Measurements from ENCODE around the gene GKN1. TPM values are rescaled to one million over a fixed set of nuclear protein-coding genes. Genes with fewer than 3 reads are reported as not detected.

Gene GKN1
- total and polyA plus RNA-seq, 2 experiments from 2014 or later: not detected

DNA sequence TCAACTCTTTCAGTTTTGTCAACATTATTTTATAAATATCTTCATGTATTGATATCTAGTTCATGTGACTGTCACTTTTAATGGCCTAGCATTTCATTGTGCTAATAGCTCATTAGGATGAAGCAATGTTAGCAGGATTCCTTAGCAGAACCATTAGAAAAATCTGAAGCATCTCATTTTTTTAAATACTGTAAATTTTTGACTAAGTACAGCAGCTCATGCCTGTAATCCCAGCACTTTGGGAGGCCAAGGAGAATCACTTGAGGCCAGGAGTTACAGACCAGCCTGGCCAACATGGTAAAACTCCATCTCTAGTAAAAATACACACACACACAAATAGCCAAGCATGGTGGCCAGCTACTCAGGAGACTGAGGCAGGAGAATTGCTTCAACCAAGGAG is 23.0 kb downstream of the GKN1 start:
- Histone ChIP-seq H3K4me2 (ENCODE audit: unreplicated experiment) (no peak overlapping the region), H4K20me1 (ENCODE audit: insufficient read depth) (no peaks in the 10 kb centered on the region), H3K27me3 (replicated peaks; ENCODE audit: insufficient read depth) (no peaks in the 10 kb centered on the region), H3K4me1 (ENCODE audit: insufficient read depth) (peaks cover 28% of the 10 kb centered on the region), H2AFZ (no peak overlapping the region), H3K9ac (no peak overlapping the region), H3K9me3 (ENCODE audit: low read depth) (no peaks in the 10 kb centered on the region), H3K79me2 (ENCODE audit: insufficient read depth) (no peaks in the 10 kb centered on the region), H3K36me3 (ENCODE audit: low read depth) (no peaks in the 10 kb centered on the region), H3K9me2 (ENCODE audit: insufficient read depth) (no peaks in the 10 kb centered on the region), H3K27ac (no peak overlapping the region), H3K4me3 (no peak overlapping the region), H3F3A (ENCODE audit: insufficient read depth) (peaks cover 13% of the 10 kb centered on the region; the same call in 1 of the 2 replicates)
- in situ Hi-C loops (cut with MboI): no loop called here
- TF ChIP-seq EZH2 (IDR thresholded peaks at IDR 0.05; ENCODE audit: insufficient read depth, poor library complexity, severe bottlenecking): no peak
- TF ChIP-seq EZH2phosphoT487 (IDR thresholded peaks at IDR 0.05; ENCODE audit: insufficient read depth, low read depth): no peak
- DNase-seq: no peak

DNA sequence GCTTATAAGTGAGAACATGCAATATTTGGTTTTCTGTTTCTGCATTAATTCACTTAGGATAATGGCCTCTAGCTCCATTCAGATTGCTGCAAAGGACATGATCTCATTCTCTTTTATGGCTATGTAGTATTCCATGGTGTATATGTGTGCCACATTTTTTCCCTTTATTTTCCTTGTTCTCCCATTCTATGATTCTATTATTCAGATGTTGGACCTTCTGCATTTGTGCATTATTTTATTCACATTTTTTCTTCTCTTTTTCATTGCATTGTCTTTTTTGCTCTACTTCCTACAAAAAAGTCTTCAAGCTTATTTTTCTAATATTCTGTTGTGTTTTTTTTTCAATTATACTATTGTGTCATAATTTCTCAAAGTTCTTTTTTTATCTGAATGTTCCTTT is 27.4 kb downstream of the GKN1 start:
- Histone ChIP-seq H3K9me3 (ENCODE audit: low read depth) (no peaks in the 10 kb centered on the region), H3K9me2 (ENCODE audit: insufficient read depth) (no peaks in the 10 kb centered on the region), H4K20me1 (ENCODE audit: insufficient read depth) (no peaks in the 10 kb centered on the region), H3K4me3 (no peak overlapping the region), H3K9ac (no peak overlapping the region), H3K27me3 (replicated peaks; ENCODE audit: insufficient read depth) (no peaks in the 10 kb centered on the region), H3K4me1 (ENCODE audit: insufficient read depth) (peaks cover 7% of the 10 kb centered on the region; the same call in 1 of the 2 replicates), H3K4me2 (ENCODE audit: unreplicated experiment) (no peak overlapping the region), H3K27ac (no peak overlapping the region), H3K36me3 (ENCODE audit: low read depth) (no peaks in the 10 kb centered on the region), H3F3A (ENCODE audit: insufficient read depth) (no peaks in the 10 kb centered on the region), H2AFZ (no peak overlapping the region), H3K79me2 (ENCODE audit: insufficient read depth) (no peaks in the 10 kb centered on the region)
- DNase-seq: no peak
- in situ Hi-C loops (cut with MboI): no loop called here
- TF ChIP-seq EZH2phosphoT487 (IDR thresholded peaks at IDR 0.05; ENCODE audit: insufficient read depth, low read depth) (no peak), EZH2 (IDR thresholded peaks at IDR 0.05; ENCODE audit: insufficient read depth, poor library complexity, severe bottlenecking) (no peak)

DNA sequence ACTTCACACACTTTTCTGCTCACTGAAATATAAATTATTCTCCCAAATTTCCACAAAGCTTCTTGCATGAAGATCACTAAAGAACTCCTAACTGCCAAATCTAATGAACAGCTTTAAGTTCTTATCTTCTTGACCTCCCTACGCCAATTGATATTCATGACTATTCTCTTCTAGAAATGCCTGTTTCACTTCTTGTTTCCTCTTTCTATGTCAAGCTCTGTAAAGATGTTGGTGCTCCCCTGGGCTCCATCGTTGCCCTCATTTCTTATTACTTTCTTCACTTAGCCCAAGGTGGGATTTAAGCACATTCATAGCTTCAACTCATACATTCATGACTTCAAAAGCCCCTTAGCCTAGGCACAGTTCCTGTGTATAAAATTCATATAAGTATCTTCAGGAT is 29.3 kb downstream of the GKN1 start:
- no peak overlapping the region for H3K9ac ChIP-seq
- no peak overlapping the region for H3K4me2 ChIP-seq (ENCODE audit: unreplicated experiment)
- in situ Hi-C loops (cut with MboI): no loop called here
- no peak overlapping the region for H2AFZ ChIP-seq
- H3K9me3 ChIP-seq (ENCODE audit: low read depth): no peaks in the 10 kb centered on the region
- 60 to 68% methylated on average over 2 of the region's 2 CpGs for WGBS, 2 experiments (ENCODE audit: low coverage in 1 of 2, low lambda C conversion rate in 2 of 2, missing lambda C conversion rate in 2 of 2)
- no peaks in the 10 kb centered on the region for H3K36me3 ChIP-seq (ENCODE audit: low read depth)
- no peak for TF ChIP-seq EZH2phosphoT487 (IDR thresholded peaks at IDR 0.05; ENCODE audit: insufficient read depth, low read depth)
- no peak for TF ChIP-seq EZH2 (IDR thresholded peaks at IDR 0.05; ENCODE audit: insufficient read depth, poor library complexity, severe bottlenecking)
- no peaks in the 10 kb centered on the region for H4K20me1 ChIP-seq (ENCODE audit: insufficient read depth)
- H3K4me1 ChIP-seq (ENCODE audit: insufficient read depth): no peaks in the 10 kb centered on the region
- H3K27me3 ChIP-seq (replicated peaks; ENCODE audit: insufficient read depth): no peaks in the 10 kb centered on the region
- H3F3A ChIP-seq (ENCODE audit: insufficient read depth): no peaks in the 10 kb centered on the region
- no peak overlapping the region for H3K4me3 ChIP-seq
- no peaks in the 10 kb centered on the region for H3K9me2 ChIP-seq (ENCODE audit: insufficient read depth)
- DNase-seq: no peak
- no peak overlapping the region for H3K27ac ChIP-seq
- H3K79me2 ChIP-seq (ENCODE audit: insufficient read depth): no peaks in the 10 kb centered on the region

DNA sequence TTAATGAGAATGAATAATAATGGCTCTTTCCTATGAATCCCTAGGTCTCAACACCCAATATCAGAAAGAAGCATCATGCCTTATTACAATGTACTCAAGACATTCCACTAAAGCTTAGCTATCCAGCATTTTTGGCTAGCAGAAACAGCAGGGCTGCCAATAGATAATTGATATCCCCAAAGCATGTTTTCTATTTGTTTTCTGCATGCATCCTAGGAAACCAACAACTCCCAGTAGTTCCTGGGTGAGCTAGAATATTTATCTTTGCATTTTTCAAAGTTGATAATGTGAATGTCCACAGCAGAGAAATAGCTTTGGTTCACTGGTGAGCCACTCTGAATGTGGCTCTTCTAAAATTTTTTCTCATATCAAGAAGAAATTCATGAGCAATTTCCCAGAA is 32.7 kb downstream of the GKN1 start:
- no peaks in the 10 kb centered on the region for H3K27me3 ChIP-seq (replicated peaks; ENCODE audit: insufficient read depth)
- H3F3A ChIP-seq (ENCODE audit: insufficient read depth): peaks cover 14% of the 10 kb centered on the region
- no peaks in the 10 kb centered on the region for H3K79me2 ChIP-seq (ENCODE audit: insufficient read depth)
- no peak overlapping the region for H3K4me3 ChIP-seq
- H3K9me2 ChIP-seq (ENCODE audit: insufficient read depth): no peaks in the 10 kb centered on the region
- H2AFZ ChIP-seq: no peak overlapping the region
- in situ Hi-C loops (cut with MboI): no loop called here
- H3K9ac ChIP-seq: no peak overlapping the region
- H3K36me3 ChIP-seq (ENCODE audit: low read depth): no peaks in the 10 kb centered on the region
- no peak overlapping the region for H3K27ac ChIP-seq
- H4K20me1 ChIP-seq (ENCODE audit: insufficient read depth): no peaks in the 10 kb centered on the region
- H3K4me1 ChIP-seq (ENCODE audit: insufficient read depth): peaks cover 20% of the 10 kb centered on the region
- DNase-seq: peak; percentile 19
- TF ChIP-seq EZH2phosphoT487 (IDR thresholded peaks at IDR 0.05; ENCODE audit: insufficient read depth, low read depth) (no peak), EZH2 (IDR thresholded peaks at IDR 0.05; ENCODE audit: insufficient read depth, poor library complexity, severe bottlenecking) (no peak)
- no peaks in the 10 kb centered on the region for H3K9me3 ChIP-seq (ENCODE audit: low read depth)
- H3K4me2 ChIP-seq (ENCODE audit: unreplicated experiment): no peak overlapping the region

DNA sequence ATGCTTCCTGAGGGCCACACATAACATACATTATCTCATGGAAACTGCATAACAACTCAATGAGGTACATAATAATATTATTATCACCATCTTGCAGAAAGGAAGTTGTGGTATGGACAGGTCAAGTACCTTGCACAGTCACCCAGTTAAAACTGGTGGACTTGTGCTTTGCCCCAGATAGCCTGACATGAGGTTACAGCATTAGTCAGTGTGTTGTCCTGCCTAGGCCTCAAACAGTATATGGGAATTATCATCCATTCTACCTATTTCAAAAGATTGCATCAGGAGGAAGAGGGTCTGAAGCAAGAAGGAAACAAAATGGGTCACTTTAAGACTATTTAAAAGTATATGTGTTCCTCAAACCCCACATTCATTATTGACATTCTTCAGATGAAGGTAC is 33.2 kb downstream of the GKN1 start:
- Histone ChIP-seq H3K27me3 (replicated peaks; ENCODE audit: insufficient read depth) (no peaks in the 10 kb centered on the region), H2AFZ (no peak overlapping the region), H3K9me3 (ENCODE audit: low read depth) (no peaks in the 10 kb centered on the region), H3K4me1 (ENCODE audit: insufficient read depth) (peaks cover 24% of the 10 kb centered on the region), H3F3A (ENCODE audit: insufficient read depth) (peaks cover 18% of the 10 kb centered on the region), H3K9me2 (ENCODE audit: insufficient read depth) (no peaks in the 10 kb centered on the region), H3K27ac (no peak overlapping the region), H3K4me3 (no peak overlapping the region), H3K79me2 (ENCODE audit: insufficient read depth) (no peaks in the 10 kb centered on the region), H3K9ac (no peak overlapping the region), H4K20me1 (ENCODE audit: insufficient read depth) (no peaks in the 10 kb centered on the region), H3K4me2 (ENCODE audit: unreplicated experiment) (no peak overlapping the region), H3K36me3 (ENCODE audit: low read depth) (no peaks in the 10 kb centered on the region)
- DNase-seq: no peak
- TF ChIP-seq EZH2phosphoT487 (IDR thresholded peaks at IDR 0.05; ENCODE audit: insufficient read depth, low read depth) (no peak), EZH2 (IDR thresholded peaks at IDR 0.05; ENCODE audit: insufficient read depth, poor library complexity, severe bottlenecking) (no peak)
- in situ Hi-C loops (cut with MboI): no loop called here
